Stimulated activated naive CD8-positive, alpha-beta T cell treated with anti-CD3 and anti-CD28 coated beads, Interleukin-15, Interleukin-2, amounts not matched to agents 100 ng/mL and 50 ng/mL, for 24 hours (primary cell): Measurements from ENCODE around the gene ATG3.
"Not testable (repeated sequence)": the region's sequence is repeated elsewhere in the genome, so short reads cannot be mapped to it uniquely, and the experiment has no call there.

ENCODE experiments used
- H3K27ac Mint-ChIP-seq: one replicate; pipeline ENCODE4 v1.8.0; 2021; ENCODE audit warnings: mild to moderate bottlenecking, mixed read lengths
- H3K27me3 Mint-ChIP-seq: one replicate; pipeline ENCODE4 v1.8.0; 2021; ENCODE audit warnings: mixed read lengths
- H3K36me3 Mint-ChIP-seq: one replicate; pipeline ENCODE4 v1.8.0; 2021; ENCODE audit warnings: low read depth, mixed read lengths
- H3K4me1 Mint-ChIP-seq: one replicate; pipeline ENCODE4 v1.8.0; 2021; ENCODE audit warnings: low read depth, mixed read lengths
- H3K4me3 Mint-ChIP-seq: one replicate; pipeline ENCODE4 v1.8.0; 2021; ENCODE audit warnings: mild to moderate bottlenecking, mixed read lengths
- H3K9me3 Mint-ChIP-seq: one replicate; pipeline ENCODE4 v1.8.0; 2021; ENCODE audit warnings: mixed read lengths

The ATG3 gene

DNA sequence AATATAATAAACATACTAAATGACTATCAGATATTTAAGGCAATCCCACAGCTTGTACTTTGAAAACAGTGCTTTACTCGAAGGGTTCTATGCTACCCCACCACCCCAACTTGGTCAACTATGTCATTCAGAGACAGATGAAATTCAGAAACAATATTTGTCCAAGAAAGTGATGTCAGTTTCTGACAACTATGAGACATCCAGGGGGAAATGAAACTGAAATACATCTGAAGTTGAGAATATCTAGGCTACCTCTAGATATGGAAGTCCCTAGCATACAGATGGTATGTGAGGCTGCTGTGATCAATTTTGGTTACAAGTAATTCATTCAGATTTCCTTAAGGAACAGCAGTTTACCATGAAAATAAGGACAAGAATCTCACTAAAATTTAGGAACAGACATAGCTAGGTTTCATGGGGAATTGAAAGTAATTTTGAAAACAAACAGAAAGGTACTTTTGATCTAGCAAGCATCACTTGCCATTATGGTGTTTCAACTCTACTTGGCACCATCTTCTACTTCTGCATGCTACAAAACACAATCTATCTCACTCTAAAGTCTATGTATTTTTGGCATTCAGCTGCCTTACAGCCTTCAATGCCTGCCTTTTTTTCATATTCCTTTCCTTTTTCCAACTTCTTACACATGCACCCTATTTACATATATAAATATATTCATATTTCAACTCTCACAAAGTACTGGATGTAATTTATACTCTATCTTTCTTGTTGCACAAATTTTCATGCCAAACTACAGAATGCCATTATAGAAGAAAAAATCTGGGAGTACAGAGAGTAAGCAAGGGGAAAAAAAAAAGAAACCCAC lies 21.7 kb downstream of the ATG3 start:
- H3K36me3 Mint-ChIP-seq = peaks cover 67% of the 10 kb centered on the region
- no peaks in the 10 kb centered on the region for H3K27me3 Mint-ChIP-seq
- peak overlapping the region; percentile 53 for H3K27ac Mint-ChIP-seq
- H3K4me1 Mint-ChIP-seq = peaks cover 21% of the 10 kb centered on the region
- no peaks in the 10 kb centered on the region for H3K9me3 Mint-ChIP-seq
- H3K4me3 Mint-ChIP-seq = no peak overlapping the region

GRCh38 chr3:112531358-112531781 lies 30.4 kb downstream of the ATG3 start:
- H3K4me3 Mint-ChIP-seq = no peak overlapping the region
- no peaks in the 10 kb centered on the region for H3K4me1 Mint-ChIP-seq
- H3K27me3 Mint-ChIP-seq = no peaks in the 10 kb centered on the region
- no peaks in the 10 kb centered on the region for H3K9me3 Mint-ChIP-seq
- peaks cover 57% of the 10 kb centered on the region for H3K36me3 Mint-ChIP-seq
- no peak overlapping the region for H3K27ac Mint-ChIP-seq

DNA sequence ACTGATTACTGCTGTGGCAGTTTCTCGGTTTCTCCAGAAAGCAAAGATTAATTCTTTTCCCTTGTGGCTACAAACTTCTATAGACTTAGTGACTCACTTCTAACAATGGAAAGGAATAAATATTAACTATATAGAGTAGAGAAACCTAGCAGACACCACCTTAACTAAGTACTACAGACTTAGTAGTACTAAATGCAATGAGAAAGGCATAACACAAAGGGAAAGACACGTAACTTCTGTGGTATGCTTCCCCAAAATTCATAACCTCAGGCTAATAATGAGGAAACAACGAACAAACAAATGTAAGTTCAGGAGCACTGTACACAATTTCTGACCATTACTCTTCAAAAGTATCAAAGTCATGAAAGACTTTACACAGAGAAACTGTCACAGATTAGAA lies 31.2 kb downstream of the ATG3 start:
- Mint-ChIP-seq H3K9me3 (no peaks in the 10 kb centered on the region), H3K4me1 (no peaks in the 10 kb centered on the region), H3K4me3 (no peak overlapping the region), H3K27me3 (no peaks in the 10 kb centered on the region), H3K27ac (no peak overlapping the region), H3K36me3 (peaks cover 52% of the 10 kb centered on the region)

DNA sequence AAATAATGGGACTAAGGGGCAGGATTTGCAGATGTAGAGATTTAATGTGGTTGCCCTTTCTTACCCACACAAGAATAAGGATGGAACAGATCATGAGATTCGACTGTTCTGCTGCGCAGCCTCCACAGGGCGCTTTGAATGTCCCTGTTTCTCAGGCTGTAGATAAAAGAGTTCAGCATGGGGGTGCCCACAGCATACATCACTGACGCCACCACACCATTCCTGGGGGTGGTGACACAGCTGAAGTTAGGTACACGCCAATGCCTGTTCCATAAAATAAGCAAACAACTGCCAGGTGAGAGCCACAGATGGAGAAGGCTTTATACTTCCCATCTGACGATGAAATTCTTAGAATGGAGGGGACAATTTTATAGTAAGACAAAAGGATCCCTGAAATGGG lies 37.6 kb downstream of the ATG3 start:
- not testable (repeated sequence) for H3K4me3 Mint-ChIP-seq, H3K9me3 Mint-ChIP-seq, H3K27ac Mint-ChIP-seq, H3K4me1 Mint-ChIP-seq, H3K27me3 Mint-ChIP-seq
- H3K36me3 Mint-ChIP-seq = peaks cover 17% of the 10 kb centered on the region

- Mint-ChIP-seq H3K9me3 (no peaks in the 10 kb centered on the region), H3K27ac (no peak overlapping the region)
Observed at GRCh38 chr3:112519424-112520001, 42.2 kb downstream of the ATG3 start.

DNA sequence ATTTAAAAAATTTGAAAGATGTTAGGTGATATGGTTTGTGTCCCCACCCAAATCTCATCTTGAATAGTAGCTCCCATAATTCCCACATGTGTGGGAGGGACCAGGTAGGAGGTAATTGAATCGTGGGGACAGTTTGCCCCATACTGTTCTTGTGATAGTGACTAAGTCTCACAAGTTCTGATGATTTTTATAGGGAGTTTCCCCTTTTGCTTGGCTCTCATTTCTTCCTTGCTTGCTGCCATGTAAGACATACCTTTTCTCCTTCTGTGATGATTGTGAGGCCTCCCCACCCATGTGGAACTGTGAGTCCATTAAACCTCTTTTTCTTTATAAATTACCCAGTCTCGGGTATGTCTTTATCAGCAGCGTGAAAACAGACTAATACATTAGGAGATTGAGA lies 42.8 kb downstream of the ATG3 start:
- not testable (repeated sequence) for H3K27me3 Mint-ChIP-seq, H3K9me3 Mint-ChIP-seq, H3K36me3 Mint-ChIP-seq, H3K4me3 Mint-ChIP-seq
- H3K27ac Mint-ChIP-seq = peak overlapping the region; percentile 72
- H3K4me1 Mint-ChIP-seq = peaks cover 32% of the 10 kb centered on the region

More at GRCh38 chr3:112519424-112520001, 42.2 kb downstream of the ATG3 start:
- H3K4me1 Mint-ChIP-seq = peaks cover 28% of the 10 kb centered on the region
- no peak overlapping the region for H3K4me3 Mint-ChIP-seq
- no peaks in the 10 kb centered on the region for H3K27me3 Mint-ChIP-seq
- peaks cover 6% of the 10 kb centered on the region for H3K36me3 Mint-ChIP-seq

DNA sequence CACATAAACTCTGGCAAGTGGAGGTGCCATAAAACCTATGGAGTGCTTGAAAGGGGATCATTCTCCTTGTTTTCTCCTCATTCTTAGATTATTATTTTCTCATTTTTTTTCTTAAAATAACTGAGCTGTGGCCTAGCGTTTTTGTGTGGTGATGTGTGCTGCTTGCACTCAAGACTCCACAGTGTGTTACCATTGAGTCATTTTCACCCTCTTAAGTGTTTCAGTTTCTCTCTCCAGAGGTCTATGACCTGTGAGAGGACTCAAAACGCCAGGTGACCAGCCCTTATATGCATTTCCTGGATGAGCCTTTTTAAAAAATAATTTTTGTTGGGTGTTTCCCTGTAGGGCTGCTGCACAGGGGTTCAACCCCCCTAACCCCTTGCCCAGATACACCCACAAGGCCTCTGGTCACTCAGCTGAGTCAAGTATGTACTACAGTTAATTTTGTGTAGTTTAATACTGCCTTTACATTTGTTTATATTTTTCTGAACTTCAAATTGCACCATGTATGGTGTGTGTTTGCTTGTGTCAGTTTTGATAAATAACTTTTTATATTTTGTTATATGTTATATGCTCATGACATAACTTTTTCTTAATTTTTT lies 47.1 kb downstream of the ATG3 start:
- peaks cover 6% of the 10 kb centered on the region for H3K9me3 Mint-ChIP-seq
- peaks cover 39% of the 10 kb centered on the region for H3K4me1 Mint-ChIP-seq
- H3K36me3 Mint-ChIP-seq = peaks cover 11% of the 10 kb centered on the region
- H3K4me3 Mint-ChIP-seq = no peak overlapping the region
- H3K27me3 Mint-ChIP-seq = no peaks in the 10 kb centered on the region
- H3K27ac Mint-ChIP-seq = peak overlapping the region; percentile 65

- no peak overlapping the region for H3K27ac Mint-ChIP-seq
- H3K36me3 Mint-ChIP-seq = peaks cover 7% of the 10 kb centered on the region
- peaks cover 36% of the 10 kb centered on the region for H3K4me1 Mint-ChIP-seq
- H3K9me3 Mint-ChIP-seq = peaks cover 6% of the 10 kb centered on the region
- H3K27me3 Mint-ChIP-seq = no peaks in the 10 kb centered on the region
- H3K4me3 Mint-ChIP-seq = no peak overlapping the region
Observed at GRCh38 chr3:112512320-112512719, 49.4 kb downstream of the ATG3 start.

- Mint-ChIP-seq H3K36me3 (peaks cover 7% of the 10 kb centered on the region), H3K27ac (peak overlapping the region; percentile 65), H3K9me3 (peaks cover 6% of the 10 kb centered on the region), H3K4me3 (no peak overlapping the region), H3K27me3 (no peaks in the 10 kb centered on the region), H3K4me1 (peaks cover 43% of the 10 kb centered on the region)
Observed at GRCh38 chr3:112508860-112509259, 52.9 kb downstream of the ATG3 start.

- no peaks in the 10 kb centered on the region for H3K27me3 Mint-ChIP-seq
- H3K9me3 Mint-ChIP-seq = peaks cover 6% of the 10 kb centered on the region
Observed at GRCh38 chr3:112508261-112508660, 53.5 kb downstream of the ATG3 start.

DNA sequence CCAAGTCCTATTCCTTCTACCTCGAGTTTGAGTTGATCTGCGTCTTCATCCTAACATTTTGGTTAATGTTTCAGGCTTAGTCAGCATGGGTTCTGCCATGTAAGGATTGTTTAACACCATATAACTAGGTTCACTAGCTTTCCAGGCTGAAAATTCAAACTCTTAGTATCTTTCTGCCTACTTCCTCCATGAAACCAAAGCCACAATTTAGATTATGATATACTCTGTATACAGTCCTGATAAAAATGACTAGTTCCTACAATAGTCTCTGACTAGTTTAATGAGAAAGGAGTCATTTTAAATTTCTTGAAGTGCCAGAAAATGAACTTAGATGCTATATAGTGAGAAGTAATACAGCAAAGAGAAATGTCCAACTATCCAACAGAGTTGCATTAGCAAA lies 55.9 kb downstream of the ATG3 start:
- H3K4me1 Mint-ChIP-seq = peaks cover 54% of the 10 kb centered on the region
- no peak overlapping the region for H3K27ac Mint-ChIP-seq
- no peaks in the 10 kb centered on the region for H3K36me3 Mint-ChIP-seq
- H3K27me3 Mint-ChIP-seq = no peaks in the 10 kb centered on the region
- H3K9me3 Mint-ChIP-seq = no peaks in the 10 kb centered on the region
- H3K4me3 Mint-ChIP-seq = no peak overlapping the region

More at GRCh38 chr3:112508261-112508660, 53.5 kb downstream of the ATG3 start:
- peaks cover 7% of the 10 kb centered on the region for H3K36me3 Mint-ChIP-seq
- no peak overlapping the region for H3K27ac Mint-ChIP-seq
- H3K4me3 Mint-ChIP-seq = no peak overlapping the region
- H3K4me1 Mint-ChIP-seq = peaks cover 48% of the 10 kb centered on the region

GRCh38 chr3:112504123-112504522 lies 57.6 kb downstream of the ATG3 start:
- Mint-ChIP-seq H3K27ac (no peak overlapping the region), H3K36me3 (no peaks in the 10 kb centered on the region), H3K27me3 (no peaks in the 10 kb centered on the region), H3K4me3 (no peak overlapping the region), H3K9me3 (no peaks in the 10 kb centered on the region), H3K4me1 (peaks cover 70% of the 10 kb centered on the region)

- Mint-ChIP-seq H3K4me3 (no peak overlapping the region), H3K9me3 (no peaks in the 10 kb centered on the region), H3K36me3 (no peaks in the 10 kb centered on the region), H3K4me1 (peaks cover 65% of the 10 kb centered on the region), H3K27me3 (no peaks in the 10 kb centered on the region), H3K27ac (peak overlapping the region; percentile 19)
Observed at GRCh38 chr3:112503304-112503972, 58.3 kb downstream of the ATG3 start.

DNA sequence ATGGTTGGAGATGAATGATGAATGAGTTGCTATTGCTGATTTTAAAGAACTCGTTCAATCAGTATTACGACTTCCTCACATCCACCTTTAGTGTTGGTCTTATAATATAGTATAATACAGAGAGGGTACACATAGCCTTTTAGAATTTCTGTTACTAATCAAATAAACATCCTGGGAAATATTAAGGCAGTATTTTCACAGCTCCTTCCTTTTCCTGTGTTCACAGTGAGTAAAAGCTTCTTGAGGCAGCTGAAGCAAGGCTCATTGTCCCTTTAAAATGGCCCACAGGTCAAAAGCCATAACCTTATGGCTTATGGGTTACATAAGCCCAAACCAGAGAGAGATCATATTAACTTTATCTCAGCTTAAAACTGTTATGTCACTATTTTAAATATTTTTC lies 61.1 kb downstream of the ATG3 start:
- peak overlapping the region; percentile 97 for H3K27ac Mint-ChIP-seq
- no peaks in the 10 kb centered on the region for H3K27me3 Mint-ChIP-seq
- H3K4me3 Mint-ChIP-seq = no peak overlapping the region
- H3K4me1 Mint-ChIP-seq = peaks cover 63% of the 10 kb centered on the region
- H3K9me3 Mint-ChIP-seq = no peaks in the 10 kb centered on the region
- H3K36me3 Mint-ChIP-seq = peaks cover 19% of the 10 kb centered on the region
